ENCODE measurements around the gene RTEL1.

DNA sequence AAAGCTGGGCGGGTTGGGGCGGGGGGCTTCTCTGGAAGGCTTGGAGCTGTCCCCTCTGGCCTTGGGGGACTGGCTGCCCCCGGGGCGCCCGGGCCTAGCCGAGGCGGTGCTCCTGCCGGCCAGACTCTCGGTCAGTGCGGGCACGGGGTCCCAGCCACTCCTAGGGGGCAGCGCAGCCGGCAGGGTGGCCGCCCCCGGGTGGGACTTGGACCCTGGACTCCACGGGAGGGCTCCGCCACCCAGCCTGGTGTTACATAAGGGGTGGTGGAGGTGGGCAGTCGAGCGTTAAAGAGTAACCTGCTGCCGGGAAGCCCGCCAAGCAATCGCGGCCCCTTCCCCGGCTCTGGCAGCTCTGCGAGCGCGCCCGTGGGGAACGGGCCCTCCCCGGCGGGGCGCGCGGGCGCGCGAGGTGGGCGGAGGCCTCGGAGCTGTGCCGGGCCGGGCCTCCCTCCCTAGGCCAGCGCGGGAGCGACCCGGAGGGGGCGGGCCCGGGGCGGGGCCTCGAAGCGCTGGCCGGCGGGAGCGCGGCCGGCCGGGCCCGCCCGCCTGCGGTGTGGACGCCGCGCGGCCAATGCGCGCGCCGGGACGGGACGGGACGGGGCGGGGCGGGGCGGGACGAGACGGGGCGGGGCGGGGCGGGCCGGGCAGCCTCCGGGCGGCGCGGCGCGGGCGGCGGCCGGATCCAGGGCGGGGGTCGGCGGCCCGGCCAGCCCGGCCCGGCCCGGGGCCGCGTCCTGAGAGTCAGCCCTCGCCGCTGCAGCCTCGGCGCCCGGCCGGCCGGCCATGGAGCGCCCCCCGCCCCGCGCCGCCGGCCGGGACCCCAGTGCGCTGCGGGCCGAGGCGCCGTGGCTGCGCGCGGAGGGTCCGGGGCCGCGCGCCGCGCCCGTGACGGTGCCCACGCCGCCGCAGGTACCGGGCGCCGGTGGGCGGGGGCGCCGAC lies 81.3 kb downstream of the RTEL1 start, which contains the start of gene SLC2A4RG:
- no peak for TF ChIP-seq EP300 (IDR thresholded peaks at IDR 0.05)
- TF ChIP-seq, protein P1, sequence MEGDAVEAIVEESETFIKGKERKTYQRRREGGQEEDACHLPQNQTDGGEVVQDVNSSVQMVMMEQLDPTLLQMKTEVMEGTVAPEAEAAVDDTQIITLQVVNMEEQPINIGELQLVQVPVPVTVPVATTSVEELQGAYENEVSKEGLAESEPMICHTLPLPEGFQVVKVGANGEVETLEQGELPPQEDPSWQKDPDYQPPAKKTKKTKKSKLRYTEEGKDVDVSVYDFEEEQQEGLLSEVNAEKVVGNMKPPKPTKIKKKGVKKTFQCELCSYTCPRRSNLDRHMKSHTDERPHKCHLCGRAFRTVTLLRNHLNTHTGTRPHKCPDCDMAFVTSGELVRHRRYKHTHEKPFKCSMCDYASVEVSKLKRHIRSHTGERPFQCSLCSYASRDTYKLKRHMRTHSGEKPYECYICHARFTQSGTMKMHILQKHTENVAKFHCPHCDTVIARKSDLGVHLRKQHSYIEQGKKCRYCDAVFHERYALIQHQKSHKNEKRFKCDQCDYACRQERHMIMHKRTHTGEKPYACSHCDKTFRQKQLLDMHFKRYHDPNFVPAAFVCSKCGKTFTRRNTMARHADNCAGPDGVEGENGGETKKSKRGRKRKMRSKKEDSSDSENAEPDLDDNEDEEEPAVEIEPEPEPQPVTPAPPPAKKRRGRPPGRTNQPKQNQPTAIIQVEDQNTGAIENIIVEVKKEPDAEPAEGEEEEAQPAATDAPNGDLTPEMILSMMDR (IDR thresholded peaks at IDR 0.05): no peak
